ENCODE data around the gene CAMK1D. TPM values are rescaled to one million over a fixed set of nuclear protein-coding genes. Genes with fewer than 3 reads are reported as not detected.

Gene CAMK1D
- total and polyA plus RNA-seq, 2 experiments from 2014 or later = 4.6 to 7.2 TPM

DNA sequence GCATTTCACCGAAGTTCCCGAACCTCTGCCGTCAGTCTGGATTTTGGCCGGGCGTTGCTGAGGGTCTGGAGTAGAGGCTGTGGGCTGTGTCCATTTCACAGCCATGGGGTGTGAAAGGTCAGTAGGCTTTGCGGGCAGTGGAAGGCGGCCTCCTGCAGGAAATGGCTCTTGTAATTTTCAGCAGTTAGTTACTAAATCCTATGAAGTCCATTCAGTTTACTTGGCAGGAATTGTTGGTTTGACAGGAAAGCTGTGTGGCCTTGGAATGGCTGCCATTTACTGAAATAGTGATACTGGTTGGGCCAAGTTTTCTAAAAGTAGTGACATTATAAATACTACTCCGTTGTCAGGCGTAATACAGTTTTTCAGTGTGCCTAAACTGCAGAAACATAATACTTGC, 348.4 kb downstream of the CAMK1D start:
- ATAC-seq = no peak
- Histone ChIP-seq H3K4me2 (no peak overlapping the region), H3K79me2 (replicated peaks; ENCODE audit: insufficient read depth) (no peaks in the 10 kb centered on the region), H3K27me3 (ENCODE audit: insufficient read depth) (no peaks in the 10 kb centered on the region), H3K27ac (ENCODE audit: low read depth) (no peak overlapping the region), H3K4me1 (ENCODE audit: insufficient read depth) (no peaks in the 10 kb centered on the region), H4K20me1 (replicated peaks; ENCODE audit: insufficient read depth) (no peaks in the 10 kb centered on the region), H3K4me3 (no peak overlapping the region), H2AFZ (no peak overlapping the region), H3K36me3 (ENCODE audit: insufficient read depth) (no peaks in the 10 kb centered on the region), H3F3A (replicated peaks; ENCODE audit: low read depth) (no peaks in the 10 kb centered on the region), H3K9me2 (ENCODE audit: insufficient read depth) (no peaks in the 10 kb centered on the region)
- DNase-seq (ENCODE audit: low spot score) = no peak
- no peak for TF ChIP-seq STAT1 (IDR thresholded peaks at IDR 0.05; ENCODE audit: unreplicated experiment)
- no peak for TF ChIP-seq ZNF331 (CRISPR knock-in tag; IDR thresholded peaks at IDR 0.05; ENCODE audit: low read depth)
- TF ChIP-seq NANOG (IDR thresholded peaks at IDR 0.05; ENCODE audit: borderline replicate concordance) = no peak
- TF ChIP-seq, protein P1, sequence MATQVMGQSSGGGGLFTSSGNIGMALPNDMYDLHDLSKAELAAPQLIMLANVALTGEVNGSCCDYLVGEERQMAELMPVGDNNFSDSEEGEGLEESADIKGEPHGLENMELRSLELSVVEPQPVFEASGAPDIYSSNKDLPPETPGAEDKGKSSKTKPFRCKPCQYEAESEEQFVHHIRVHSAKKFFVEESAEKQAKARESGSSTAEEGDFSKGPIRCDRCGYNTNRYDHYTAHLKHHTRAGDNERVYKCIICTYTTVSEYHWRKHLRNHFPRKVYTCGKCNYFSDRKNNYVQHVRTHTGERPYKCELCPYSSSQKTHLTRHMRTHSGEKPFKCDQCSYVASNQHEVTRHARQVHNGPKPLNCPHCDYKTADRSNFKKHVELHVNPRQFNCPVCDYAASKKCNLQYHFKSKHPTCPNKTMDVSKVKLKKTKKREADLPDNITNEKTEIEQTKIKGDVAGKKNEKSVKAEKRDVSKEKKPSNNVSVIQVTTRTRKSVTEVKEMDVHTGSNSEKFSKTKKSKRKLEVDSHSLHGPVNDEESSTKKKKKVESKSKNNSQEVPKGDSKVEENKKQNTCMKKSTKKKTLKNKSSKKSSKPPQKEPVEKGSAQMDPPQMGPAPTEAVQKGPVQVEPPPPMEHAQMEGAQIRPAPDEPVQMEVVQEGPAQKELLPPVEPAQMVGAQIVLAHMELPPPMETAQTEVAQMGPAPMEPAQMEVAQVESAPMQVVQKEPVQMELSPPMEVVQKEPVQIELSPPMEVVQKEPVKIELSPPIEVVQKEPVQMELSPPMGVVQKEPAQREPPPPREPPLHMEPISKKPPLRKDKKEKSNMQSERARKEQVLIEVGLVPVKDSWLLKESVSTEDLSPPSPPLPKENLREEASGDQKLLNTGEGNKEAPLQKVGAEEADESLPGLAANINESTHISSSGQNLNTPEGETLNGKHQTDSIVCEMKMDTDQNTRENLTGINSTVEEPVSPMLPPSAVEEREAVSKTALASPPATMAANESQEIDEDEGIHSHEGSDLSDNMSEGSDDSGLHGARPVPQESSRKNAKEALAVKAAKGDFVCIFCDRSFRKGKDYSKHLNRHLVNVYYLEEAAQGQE (IDR thresholded peaks at IDR 0.05; ENCODE audit: unreplicated experiment) = no peak
- TF ChIP-seq POLR2AphosphoS5 (IDR thresholded peaks at IDR 0.05; ENCODE audit: low read depth) = no peak
- TF ChIP-seq, protein P2, sequence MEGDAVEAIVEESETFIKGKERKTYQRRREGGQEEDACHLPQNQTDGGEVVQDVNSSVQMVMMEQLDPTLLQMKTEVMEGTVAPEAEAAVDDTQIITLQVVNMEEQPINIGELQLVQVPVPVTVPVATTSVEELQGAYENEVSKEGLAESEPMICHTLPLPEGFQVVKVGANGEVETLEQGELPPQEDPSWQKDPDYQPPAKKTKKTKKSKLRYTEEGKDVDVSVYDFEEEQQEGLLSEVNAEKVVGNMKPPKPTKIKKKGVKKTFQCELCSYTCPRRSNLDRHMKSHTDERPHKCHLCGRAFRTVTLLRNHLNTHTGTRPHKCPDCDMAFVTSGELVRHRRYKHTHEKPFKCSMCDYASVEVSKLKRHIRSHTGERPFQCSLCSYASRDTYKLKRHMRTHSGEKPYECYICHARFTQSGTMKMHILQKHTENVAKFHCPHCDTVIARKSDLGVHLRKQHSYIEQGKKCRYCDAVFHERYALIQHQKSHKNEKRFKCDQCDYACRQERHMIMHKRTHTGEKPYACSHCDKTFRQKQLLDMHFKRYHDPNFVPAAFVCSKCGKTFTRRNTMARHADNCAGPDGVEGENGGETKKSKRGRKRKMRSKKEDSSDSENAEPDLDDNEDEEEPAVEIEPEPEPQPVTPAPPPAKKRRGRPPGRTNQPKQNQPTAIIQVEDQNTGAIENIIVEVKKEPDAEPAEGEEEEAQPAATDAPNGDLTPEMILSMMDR (conservative IDR thresholded peaks at IDR 0.05; ENCODE audit: low read depth in 2 of 2) = no peak
- TF ChIP-seq CREB1 (CRISPR knock-in tag; IDR thresholded peaks at IDR 0.05; ENCODE audit: low read depth) = no peak
- no peak for TF ChIP-seq EZH2 (IDR thresholded peaks at IDR 0.05; ENCODE audit: low read depth, unreplicated experiment)
- no peak for TF ChIP-seq ZNF114 (CRISPR knock-in tag; IDR thresholded peaks at IDR 0.05)
- TF ChIP-seq, protein P3, sequence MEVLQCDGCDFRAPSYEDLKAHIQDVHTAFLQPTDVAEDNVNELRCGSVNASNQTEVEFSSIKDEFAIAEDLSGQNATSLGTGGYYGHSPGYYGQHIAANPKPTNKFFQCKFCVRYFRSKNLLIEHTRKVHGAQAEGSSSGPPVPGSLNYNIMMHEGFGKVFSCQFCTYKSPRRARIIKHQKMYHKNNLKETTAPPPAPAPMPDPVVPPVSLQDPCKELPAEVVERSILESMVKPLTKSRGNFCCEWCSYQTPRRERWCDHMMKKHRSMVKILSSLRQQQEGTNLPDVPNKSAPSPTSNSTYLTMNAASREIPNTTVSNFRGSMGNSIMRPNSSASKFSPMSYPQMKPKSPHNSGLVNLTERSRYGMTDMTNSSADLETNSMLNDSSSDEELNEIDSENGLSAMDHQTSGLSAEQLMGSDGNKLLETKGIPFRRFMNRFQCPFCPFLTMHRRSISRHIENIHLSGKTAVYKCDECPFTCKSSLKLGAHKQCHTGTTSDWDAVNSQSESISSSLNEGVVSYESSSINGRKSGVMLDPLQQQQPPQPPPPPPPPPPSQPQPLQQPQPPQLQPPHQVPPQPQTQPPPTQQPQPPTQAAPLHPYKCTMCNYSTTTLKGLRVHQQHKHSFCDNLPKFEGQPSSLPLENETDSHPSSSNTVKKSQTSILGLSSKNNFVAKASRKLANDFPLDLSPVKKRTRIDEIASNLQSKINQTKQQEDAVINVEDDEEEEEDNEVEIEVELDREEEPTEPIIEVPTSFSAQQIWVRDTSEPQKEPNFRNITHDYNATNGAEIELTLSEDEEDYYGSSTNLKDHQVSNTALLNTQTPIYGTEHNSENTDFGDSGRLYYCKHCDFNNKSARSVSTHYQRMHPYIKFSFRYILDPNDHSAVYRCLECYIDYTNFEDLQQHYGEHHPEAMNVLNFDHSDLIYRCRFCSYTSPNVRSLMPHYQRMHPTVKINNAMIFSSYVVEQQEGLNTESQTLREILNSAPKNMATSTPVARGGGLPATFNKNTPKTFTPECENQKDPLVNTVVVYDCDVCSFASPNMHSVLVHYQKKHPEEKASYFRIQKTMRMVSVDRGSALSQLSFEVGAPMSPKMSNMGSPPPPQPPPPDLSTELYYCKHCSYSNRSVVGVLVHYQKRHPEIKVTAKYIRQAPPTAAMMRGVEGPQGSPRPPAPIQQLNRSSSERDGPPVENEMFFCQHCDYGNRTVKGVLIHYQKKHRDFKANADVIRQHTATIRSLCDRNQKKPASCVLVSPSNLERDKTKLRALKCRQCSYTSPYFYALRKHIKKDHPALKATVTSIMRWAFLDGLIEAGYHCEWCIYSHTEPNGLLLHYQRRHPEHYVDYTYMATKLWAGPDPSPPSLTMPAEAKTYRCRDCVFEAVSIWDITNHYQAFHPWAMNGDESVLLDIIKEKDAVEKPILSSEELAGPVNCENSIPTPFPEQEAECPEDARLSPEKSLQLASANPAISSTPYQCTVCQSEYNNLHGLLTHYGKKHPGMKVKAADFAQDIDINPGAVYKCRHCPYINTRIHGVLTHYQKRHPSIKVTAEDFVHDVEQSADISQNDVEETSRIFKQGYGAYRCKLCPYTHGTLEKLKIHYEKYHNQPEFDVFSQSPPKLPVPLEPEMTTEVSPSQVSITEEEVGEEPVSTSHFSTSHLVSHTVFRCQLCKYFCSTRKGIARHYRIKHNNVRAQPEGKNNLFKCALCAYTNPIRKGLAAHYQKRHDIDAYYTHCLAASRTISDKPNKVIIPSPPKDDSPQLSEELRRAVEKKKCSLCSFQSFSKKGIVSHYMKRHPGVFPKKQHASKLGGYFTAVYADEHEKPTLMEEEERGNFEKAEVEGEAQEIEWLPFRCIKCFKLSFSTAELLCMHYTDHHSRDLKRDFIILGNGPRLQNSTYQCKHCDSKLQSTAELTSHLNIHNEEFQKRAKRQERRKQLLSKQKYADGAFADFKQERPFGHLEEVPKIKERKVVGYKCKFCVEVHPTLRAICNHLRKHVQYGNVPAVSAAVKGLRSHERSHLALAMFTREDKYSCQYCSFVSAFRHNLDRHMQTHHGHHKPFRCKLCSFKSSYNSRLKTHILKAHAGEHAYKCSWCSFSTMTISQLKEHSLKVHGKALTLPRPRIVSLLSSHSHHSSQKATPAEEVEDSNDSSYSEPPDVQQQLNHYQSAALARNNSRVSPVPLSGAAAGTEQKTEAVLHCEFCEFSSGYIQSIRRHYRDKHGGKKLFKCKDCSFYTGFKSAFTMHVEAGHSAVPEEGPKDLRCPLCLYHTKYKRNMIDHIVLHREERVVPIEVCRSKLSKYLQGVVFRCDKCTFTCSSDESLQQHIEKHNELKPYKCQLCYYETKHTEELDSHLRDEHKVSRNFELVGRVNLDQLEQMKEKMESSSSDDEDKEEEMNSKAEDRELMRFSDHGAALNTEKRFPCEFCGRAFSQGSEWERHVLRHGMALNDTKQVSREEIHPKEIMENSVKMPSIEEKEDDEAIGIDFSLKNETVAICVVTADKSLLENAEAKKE (CRISPR knock-in tag; IDR thresholded peaks at IDR 0.05) = no peak
- TF ChIP-seq, protein P4, sequence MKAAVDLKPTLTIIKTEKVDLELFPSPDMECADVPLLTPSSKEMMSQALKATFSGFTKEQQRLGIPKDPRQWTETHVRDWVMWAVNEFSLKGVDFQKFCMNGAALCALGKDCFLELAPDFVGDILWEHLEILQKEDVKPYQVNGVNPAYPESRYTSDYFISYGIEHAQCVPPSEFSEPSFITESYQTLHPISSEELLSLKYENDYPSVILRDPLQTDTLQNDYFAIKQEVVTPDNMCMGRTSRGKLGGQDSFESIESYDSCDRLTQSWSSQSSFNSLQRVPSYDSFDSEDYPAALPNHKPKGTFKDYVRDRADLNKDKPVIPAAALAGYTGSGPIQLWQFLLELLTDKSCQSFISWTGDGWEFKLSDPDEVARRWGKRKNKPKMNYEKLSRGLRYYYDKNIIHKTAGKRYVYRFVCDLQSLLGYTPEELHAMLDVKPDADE (IDR thresholded peaks at IDR 0.05) = no peak
- no peak for TF ChIP-seq JUNB (IDR thresholded peaks at IDR 0.05; ENCODE audit: unreplicated experiment)
- TF ChIP-seq EZH2phosphoT487 (IDR thresholded peaks at IDR 0.05; ENCODE audit: unreplicated experiment) = no peak
- H3K4me1 Mint-ChIP-seq = no peaks in the 10 kb centered on the region
- no peaks in the 10 kb centered on the region for H3K36me3 Mint-ChIP-seq (ENCODE audit: low read depth)
- no peak overlapping the region for H3K27ac Mint-ChIP-seq
- H3K4me3 Mint-ChIP-seq = no peak overlapping the region
- no peaks in the 10 kb centered on the region for H3K27me3 Mint-ChIP-seq (ENCODE audit: insufficient read depth, low read depth, poor library complexity)
- H3K9me3 Mint-ChIP-seq = no peaks in the 10 kb centered on the region
